ENCODE results near the gene RPS6KA2. TPM values are rescaled to one million over a fixed set of nuclear protein-coding genes. Genes with fewer than 3 reads are reported as not detected.

The RPS6KA2 gene
- total and polyA plus RNA-seq, 4 donors: 23.8 to 34.6 (median 31.6) TPM

DNA sequence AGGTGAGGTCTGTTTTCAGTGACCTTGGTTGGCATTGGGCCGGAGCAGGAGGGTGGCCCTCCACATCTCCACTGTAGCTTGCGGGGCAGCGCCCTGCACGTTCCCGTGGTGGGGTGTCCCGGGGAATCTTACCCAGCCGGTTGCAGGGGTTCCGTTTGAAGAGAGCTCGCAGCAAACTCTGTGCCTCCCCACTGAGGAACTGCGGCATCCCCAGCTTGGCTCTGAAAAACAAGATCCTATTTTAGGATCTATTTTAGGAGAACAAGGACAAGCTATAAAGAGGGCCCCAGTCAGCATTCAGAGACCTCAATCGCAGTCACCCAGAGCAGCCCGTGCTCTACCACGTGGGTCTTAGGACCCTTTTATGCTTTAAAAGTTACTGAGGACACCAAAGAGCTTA, 138.3 kb downstream of the RPS6KA2 start:
- Histone ChIP-seq H3K4me3 (ENCODE audit: low read depth, low read length) (no peak overlapping the region), H3K36me3 (ENCODE audit: control insufficient read depth, insufficient read depth, low read length) (peaks cover 35% of the 10 kb centered on the region), H3K27me3 (ENCODE audit: control insufficient read depth, insufficient read depth, low read length) (no peaks in the 10 kb centered on the region), H3K27ac (ENCODE audit: low read depth, low read length) (peak overlapping the region; percentile 49), H3K4me1 (ENCODE audit: control insufficient read depth, insufficient read depth, low read length) (peaks cover 28% of the 10 kb centered on the region), H3K9me3 (ENCODE audit: control insufficient read depth, insufficient read depth, low read length) (no peaks in the 10 kb centered on the region)
- no peak for DNase-seq (ENCODE audit: low read depth in 4 of 6, low spot score in 6 of 6)
- 90% methylated on average over 13 of the region's 13 CpGs for WGBS (ENCODE audit: insufficient coverage)

DNA sequence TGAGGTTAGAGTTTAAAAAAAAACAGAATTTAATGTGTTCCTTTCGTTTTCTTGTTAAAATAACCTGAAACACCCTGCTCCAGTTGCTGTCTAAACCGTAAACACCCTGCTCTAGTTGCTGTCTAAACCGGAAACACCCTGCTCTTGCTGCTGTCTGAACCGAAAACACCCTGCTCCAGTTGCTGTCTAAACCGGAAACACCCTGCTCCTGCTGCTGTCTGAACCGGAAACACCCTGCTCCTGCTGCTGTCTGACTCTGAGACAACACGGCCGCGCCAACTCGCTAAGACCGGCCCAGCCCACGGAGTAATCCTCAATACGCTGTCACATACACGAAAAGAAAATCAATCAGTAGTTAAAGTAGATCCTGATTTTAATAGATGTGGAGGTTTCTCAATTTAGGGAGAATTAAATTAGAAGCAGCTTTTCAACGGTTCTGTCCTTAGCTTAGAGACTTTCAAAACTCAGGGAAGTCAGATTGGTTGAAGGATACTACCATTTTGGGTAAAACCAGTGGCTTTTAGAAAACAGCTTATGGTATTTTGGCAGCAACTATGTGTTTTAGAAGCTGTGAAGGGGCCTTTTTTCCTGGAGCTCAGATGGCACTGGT, 138.9 kb downstream of the RPS6KA2 start:
- Histone ChIP-seq H3K9me3 (ENCODE audit: control insufficient read depth, insufficient read depth, low read length) (no peaks in the 10 kb centered on the region), H3K27me3 (ENCODE audit: control insufficient read depth, insufficient read depth, low read length) (no peaks in the 10 kb centered on the region), H3K27ac (ENCODE audit: low read depth, low read length) (peak overlapping the region; percentile 49), H3K36me3 (ENCODE audit: control insufficient read depth, insufficient read depth, low read length) (peaks cover 34% of the 10 kb centered on the region), H3K4me3 (ENCODE audit: low read depth, low read length) (no peak overlapping the region), H3K4me1 (ENCODE audit: control insufficient read depth, insufficient read depth, low read length) (peaks cover 27% of the 10 kb centered on the region)
- DNase-seq (ENCODE audit: low read depth in 4 of 6, low spot score in 6 of 6): peak in 1 of 6 donors; percentile 56
- 83% methylated on average over 11 of the region's 15 CpGs for WGBS (ENCODE audit: insufficient coverage)

DNA sequence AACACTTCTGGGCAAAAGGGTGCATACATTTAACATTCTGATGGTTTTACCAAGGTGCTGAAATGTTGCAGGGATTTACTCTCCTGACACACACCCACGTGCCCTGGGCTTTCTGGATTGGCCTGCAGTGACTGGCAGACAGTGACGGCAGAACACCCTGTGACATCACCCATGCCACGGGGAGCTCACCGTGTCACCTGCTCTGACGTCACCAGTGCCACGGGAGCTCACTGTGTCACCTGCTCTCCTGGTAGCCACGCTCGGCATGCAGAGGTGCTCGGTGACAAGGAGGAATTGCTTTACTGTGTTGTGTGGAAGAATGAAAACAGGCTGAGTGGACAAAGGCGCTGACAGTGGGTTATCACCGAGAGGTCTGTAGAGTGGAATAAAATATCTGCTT, 139.9 kb downstream of the RPS6KA2 start:
- Histone ChIP-seq H3K4me1 (ENCODE audit: control insufficient read depth, insufficient read depth, low read length) (peaks cover 27% of the 10 kb centered on the region), H3K27ac (ENCODE audit: low read depth, low read length) (no peak overlapping the region), H3K9me3 (ENCODE audit: control insufficient read depth, insufficient read depth, low read length) (no peaks in the 10 kb centered on the region), H3K36me3 (ENCODE audit: control insufficient read depth, insufficient read depth, low read length) (peaks cover 37% of the 10 kb centered on the region), H3K27me3 (ENCODE audit: control insufficient read depth, insufficient read depth, low read length) (no peaks in the 10 kb centered on the region), H3K4me3 (ENCODE audit: low read depth, low read length) (no peak overlapping the region)
- 92% methylated on average over 11 of the region's 11 CpGs for WGBS (ENCODE audit: insufficient coverage)
- DNase-seq (ENCODE audit: low read depth in 4 of 6, low spot score in 6 of 6): no peak

DNA sequence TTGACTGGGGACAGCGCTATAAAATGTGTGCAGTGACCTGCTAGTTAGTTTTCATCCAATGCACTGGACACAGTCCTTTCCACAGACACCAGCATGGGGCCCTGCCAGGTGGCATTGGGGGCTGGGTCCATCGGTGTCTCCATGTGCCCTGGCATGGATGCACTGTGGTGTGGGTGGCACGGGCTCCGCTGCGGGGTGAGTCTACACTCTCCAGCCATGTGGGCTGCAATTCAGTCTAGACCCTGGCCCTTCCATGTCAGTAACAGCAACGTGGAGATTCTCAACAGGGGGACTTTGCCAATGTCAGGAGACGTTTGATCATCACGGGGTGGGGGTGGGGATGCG, 140.5 kb downstream of the RPS6KA2 start:
- Histone ChIP-seq H3K27ac (ENCODE audit: low read depth, low read length) (no peak overlapping the region), H3K4me1 (ENCODE audit: control insufficient read depth, insufficient read depth, low read length) (peaks cover 27% of the 10 kb centered on the region), H3K27me3 (ENCODE audit: control insufficient read depth, insufficient read depth, low read length) (no peaks in the 10 kb centered on the region), H3K4me3 (ENCODE audit: low read depth, low read length) (no peak overlapping the region), H3K36me3 (ENCODE audit: control insufficient read depth, insufficient read depth, low read length) (peaks cover 37% of the 10 kb centered on the region), H3K9me3 (ENCODE audit: control insufficient read depth, insufficient read depth, low read length) (no peaks in the 10 kb centered on the region)
- DNase-seq (ENCODE audit: low read depth in 4 of 6, low spot score in 6 of 6): no peak
- WGBS (ENCODE audit: insufficient coverage): 91% methylated on average over 6 of the region's 9 CpGs

DNA sequence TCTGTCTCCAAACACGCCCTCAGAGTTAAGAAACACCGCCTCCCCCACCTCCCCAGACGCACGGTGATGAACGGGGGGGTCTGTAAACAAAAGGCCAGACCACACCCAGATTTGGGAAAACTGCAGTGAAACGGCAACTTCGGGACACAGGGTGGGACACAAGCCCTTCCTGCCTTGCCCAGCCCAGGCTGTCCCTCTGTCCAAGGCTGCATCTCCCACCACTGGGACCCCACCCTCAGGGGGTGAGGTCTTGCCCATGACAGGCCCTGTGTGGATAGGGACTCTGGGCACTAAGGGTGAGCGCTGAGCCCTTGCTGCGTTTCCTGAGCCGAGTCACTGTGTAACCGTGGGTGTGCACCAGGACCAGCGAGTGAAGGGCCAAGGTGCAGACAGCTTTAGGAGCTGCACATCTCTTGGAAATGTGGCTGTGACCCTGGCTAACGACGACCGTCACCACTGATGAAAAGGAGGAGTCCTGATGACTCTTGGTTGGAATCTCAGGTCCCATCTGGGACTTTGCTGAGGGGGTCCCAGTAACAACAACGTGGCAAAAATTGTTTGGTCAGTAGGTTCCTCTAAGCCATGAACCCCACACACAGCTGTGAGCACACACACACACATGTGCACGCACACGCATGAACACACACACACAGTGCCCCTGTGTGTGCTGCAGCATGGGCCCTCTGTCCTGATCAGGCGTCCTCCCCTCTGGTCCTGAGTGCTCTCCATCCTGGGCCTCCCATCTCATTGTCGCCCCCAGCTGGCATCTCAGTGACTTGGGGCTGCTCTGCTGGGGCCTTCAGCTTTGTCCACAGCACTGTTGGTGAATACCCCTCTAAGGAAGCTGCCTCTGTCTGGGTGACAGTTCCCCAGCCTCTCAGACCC, 141.2 kb downstream of the RPS6KA2 start:
- H3K36me3 ChIP-seq (ENCODE audit: control insufficient read depth, insufficient read depth, low read length): peaks cover 37% of the 10 kb centered on the region
- DNase-seq (ENCODE audit: low read depth in 4 of 6, low spot score in 6 of 6): no peak
- WGBS (ENCODE audit: insufficient coverage): 90% methylated on average over 20 of the region's 20 CpGs

DNA sequence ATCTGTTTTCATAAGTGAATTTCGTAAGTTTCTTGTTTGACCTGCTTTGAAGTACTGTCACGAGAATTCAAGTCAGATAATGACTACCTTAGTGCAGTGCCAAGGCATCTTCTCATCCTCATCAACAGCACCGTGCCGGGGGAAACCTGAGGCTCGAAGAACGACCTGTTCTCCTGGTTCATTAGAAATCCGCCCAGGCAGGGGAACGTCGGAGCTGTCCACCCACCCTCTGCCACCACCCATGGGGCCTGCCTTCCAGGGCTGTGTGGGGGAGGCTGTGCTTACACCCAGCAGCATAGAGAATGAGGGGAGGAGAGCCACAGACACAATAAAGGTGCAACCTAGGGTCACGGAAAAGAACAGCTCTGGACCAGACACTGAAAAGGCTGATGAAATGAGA, 142.2 kb downstream of the RPS6KA2 start:
- peaks cover 14% of the 10 kb centered on the region for H3K4me1 ChIP-seq (ENCODE audit: control insufficient read depth, insufficient read depth, low read length)
- WGBS (ENCODE audit: insufficient coverage): 96% methylated on average over 2 of the region's 10 CpGs
- no peak overlapping the region for H3K4me3 ChIP-seq (ENCODE audit: low read depth, low read length)
- H3K36me3 ChIP-seq (ENCODE audit: control insufficient read depth, insufficient read depth, low read length): peaks cover 37% of the 10 kb centered on the region
- no peaks in the 10 kb centered on the region for H3K27me3 ChIP-seq (ENCODE audit: control insufficient read depth, insufficient read depth, low read length)
- no peaks in the 10 kb centered on the region for H3K9me3 ChIP-seq (ENCODE audit: control insufficient read depth, insufficient read depth, low read length)
- H3K27ac ChIP-seq (ENCODE audit: low read depth, low read length): no peak overlapping the region
- no peak for DNase-seq (ENCODE audit: low read depth in 4 of 6, low spot score in 6 of 6)

More for the DNA sequence above, 141.2 kb downstream of the RPS6KA2 start:
- Histone ChIP-seq H3K4me3 (ENCODE audit: low read depth, low read length) (no peak overlapping the region), H3K27ac (ENCODE audit: low read depth, low read length) (no peak overlapping the region), H3K4me1 (ENCODE audit: control insufficient read depth, insufficient read depth, low read length) (peaks cover 22% of the 10 kb centered on the region), H3K9me3 (ENCODE audit: control insufficient read depth, insufficient read depth, low read length) (no peaks in the 10 kb centered on the region), H3K27me3 (ENCODE audit: control insufficient read depth, insufficient read depth, low read length) (no peaks in the 10 kb centered on the region)

DNA sequence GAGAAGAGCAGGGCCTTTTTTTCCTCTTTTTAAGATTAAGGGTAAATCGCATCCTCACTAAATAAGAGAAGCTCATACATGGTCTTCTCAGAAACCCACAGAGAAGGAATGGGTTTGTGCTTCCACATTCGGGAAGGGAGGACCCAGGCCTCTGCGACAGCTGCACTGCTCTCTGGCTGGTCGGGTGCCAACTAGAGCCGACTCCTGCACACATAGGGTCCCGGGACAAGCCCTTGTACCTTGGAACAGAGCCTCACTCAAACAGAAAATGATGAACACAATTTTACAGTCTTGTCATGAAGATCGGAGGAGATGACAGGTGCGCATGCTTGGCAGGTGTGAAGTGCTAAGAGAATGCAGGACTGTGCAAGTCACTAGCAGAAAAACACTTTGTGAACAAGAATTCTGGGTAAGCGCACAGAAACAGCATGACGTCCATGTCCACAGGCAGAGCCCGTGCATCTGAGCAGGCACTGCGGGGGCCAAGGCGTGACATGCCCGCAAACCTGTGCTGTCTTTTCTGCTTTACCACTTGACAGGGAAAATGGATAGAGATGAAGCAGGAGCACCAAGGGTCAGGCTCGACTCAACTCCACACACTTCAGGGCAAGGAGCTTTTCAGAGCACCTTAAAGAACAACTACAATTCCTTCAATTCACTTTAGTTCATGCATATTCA, 143.3 kb downstream of the RPS6KA2 start:
- no peaks in the 10 kb centered on the region for H3K9me3 ChIP-seq (ENCODE audit: control insufficient read depth, insufficient read depth, low read length)
- DNase-seq (ENCODE audit: low read depth in 4 of 6, low spot score in 6 of 6): no peak
- H3K27me3 ChIP-seq (ENCODE audit: control insufficient read depth, insufficient read depth, low read length): no peaks in the 10 kb centered on the region
- no peak overlapping the region for H3K4me3 ChIP-seq (ENCODE audit: low read depth, low read length)
- 75% methylated on average over 14 of the region's 15 CpGs for WGBS (ENCODE audit: insufficient coverage)
- peaks cover 45% of the 10 kb centered on the region for H3K36me3 ChIP-seq (ENCODE audit: control insufficient read depth, insufficient read depth, low read length)
- peaks cover 15% of the 10 kb centered on the region for H3K4me1 ChIP-seq (ENCODE audit: control insufficient read depth, insufficient read depth, low read length)
- no peak overlapping the region for H3K27ac ChIP-seq (ENCODE audit: low read depth, low read length)

DNA sequence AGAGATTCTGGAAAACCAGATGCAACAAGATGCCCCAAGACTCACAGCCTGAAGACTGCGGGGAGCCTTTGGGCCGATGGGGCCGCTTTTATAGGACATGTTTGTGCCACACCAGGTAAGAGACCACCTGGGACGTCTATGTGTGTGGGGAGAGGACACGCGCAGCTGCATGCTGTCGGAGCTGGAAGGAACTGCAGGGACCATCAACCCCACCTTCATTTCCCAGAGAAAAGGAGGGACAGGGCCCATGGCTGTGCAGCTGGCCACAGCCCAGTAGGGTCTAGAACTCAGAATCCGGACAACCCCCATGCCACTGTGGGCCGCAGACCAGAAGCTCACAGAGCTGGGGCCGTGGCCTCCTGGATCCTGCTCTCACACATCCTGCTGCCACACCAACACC, 144.0 kb downstream of the RPS6KA2 start:
- 92% methylated on average over 7 of the region's 10 CpGs for WGBS (ENCODE audit: insufficient coverage)
- no peaks in the 10 kb centered on the region for H3K27me3 ChIP-seq (ENCODE audit: control insufficient read depth, insufficient read depth, low read length)
- no peak overlapping the region for H3K4me3 ChIP-seq (ENCODE audit: low read depth, low read length)
- no peak overlapping the region for H3K27ac ChIP-seq (ENCODE audit: low read depth, low read length)
- no peaks in the 10 kb centered on the region for H3K9me3 ChIP-seq (ENCODE audit: control insufficient read depth, insufficient read depth, low read length)
- peaks cover 20% of the 10 kb centered on the region for H3K4me1 ChIP-seq (ENCODE audit: control insufficient read depth, insufficient read depth, low read length)
- H3K36me3 ChIP-seq (ENCODE audit: control insufficient read depth, insufficient read depth, low read length): peaks cover 45% of the 10 kb centered on the region
- DNase-seq (ENCODE audit: low read depth in 4 of 6, low spot score in 6 of 6): no peak

DNA sequence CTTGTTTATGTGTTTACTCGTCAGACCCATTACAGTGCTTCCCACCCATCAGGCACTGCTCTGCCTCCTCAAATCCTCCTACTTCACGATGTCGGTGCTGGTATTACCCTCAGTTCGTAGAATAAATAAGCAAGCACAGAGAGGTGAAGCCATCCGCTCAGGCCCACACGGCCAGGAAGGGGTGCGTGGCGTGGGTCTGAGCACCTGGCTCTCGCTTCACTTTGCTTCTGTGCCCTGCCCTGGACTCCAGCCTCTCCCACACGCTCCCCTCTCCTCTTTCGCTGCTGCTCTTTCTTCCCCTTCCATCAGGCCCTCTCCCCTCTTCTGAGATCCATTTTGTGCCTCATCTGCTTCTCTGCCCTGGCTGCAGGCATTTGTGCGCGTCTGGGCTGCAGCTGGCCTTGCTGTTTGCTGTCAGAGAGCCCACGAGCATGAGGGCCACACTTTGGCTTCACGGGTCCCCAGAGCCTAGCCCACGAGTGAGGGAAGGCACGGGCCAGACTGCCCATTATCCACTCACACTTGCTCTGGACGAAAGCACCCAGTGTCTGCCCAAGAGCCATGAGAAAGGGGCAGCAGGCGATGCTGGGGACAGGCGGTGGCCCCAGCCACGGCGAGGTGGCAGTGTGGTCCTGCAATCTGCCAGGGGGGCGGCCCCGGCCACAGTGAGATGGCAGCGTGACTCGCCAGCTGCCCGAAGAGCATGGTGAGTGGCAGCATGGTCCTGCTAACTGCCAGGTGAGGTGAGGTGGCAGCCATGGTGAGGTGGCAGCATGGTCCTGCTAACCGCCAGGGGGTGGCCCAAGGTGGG, 148.1 kb downstream of the RPS6KA2 start:
- 84% methylated on average over 28 of the region's 28 CpGs for WGBS (ENCODE audit: insufficient coverage)
- no peak for DNase-seq (ENCODE audit: low read depth in 4 of 6, low spot score in 6 of 6)
- no peak overlapping the region for H3K27ac ChIP-seq (ENCODE audit: low read depth, low read length)

More for the DNA sequence above, 148.1 kb downstream of the RPS6KA2 start:
- Histone ChIP-seq H3K9me3 (ENCODE audit: control insufficient read depth, insufficient read depth, low read length) (no peaks in the 10 kb centered on the region), H3K4me3 (ENCODE audit: low read depth, low read length) (no peak overlapping the region), H3K36me3 (ENCODE audit: control insufficient read depth, insufficient read depth, low read length) (peaks cover 42% of the 10 kb centered on the region), H3K4me1 (ENCODE audit: control insufficient read depth, insufficient read depth, low read length) (peaks cover 30% of the 10 kb centered on the region), H3K27me3 (ENCODE audit: control insufficient read depth, insufficient read depth, low read length) (no peaks in the 10 kb centered on the region)

All from spinal cord (tissue), 10 donors.